Suprapubic skin (tissue), 4 donors: ENCODE data around the gene DCTPP1. TPM values are rescaled to one million over a fixed set of nuclear protein-coding genes. Genes with fewer than 3 reads are reported as not detected.
"Not testable (repeated sequence)": the region's sequence is repeated elsewhere in the genome, so short reads cannot be mapped to it uniquely, and the experiment has no call there.

ENCODE experiments used
- DNase-seq, 2 donors: peaks; one replicate each; pipeline ENCODE4 v3.0.0-alpha.2; 2019; ENCODE audit warnings: low spot score in 2 of 2
- H3K27ac ChIP-seq: fragments of 200-600 bp; sonication (generic); one replicate; pipeline ENCODE4 v1.5.1; 2019
- H3K27me3 ChIP-seq: fragments of 200-600 bp; sonication (generic); one replicate; pipeline ENCODE4 v1.5.1; 2019
- H3K36me3 ChIP-seq: fragments of 200-600 bp; sonication (generic); one replicate; pipeline ENCODE4 v1.5.1; 2019
- H3K4me1 ChIP-seq: fragments of 200-600 bp; sonication (generic); one replicate; pipeline ENCODE4 v1.5.1; 2019
- H3K4me3 ChIP-seq: fragments of 200-600 bp; sonication (generic); one replicate; pipeline ENCODE4 v1.5.1; 2019; ENCODE audit warnings: mild to moderate bottlenecking
- H3K9me3 ChIP-seq: fragments of 200-600 bp; sonication (generic); one replicate; pipeline ENCODE4 v1.5.1; 2019
- EP300 ChIP-seq: sonication (generic); formaldehyde crosslinking; IDR thresholded peaks from one replicate; pipeline ENCODE4 v1.6.1; 2017; ENCODE audit warnings: antibody characterized with exemption
- POLR2A ChIP-seq, 2 donors: fragments of 450-650 bp; IDR thresholded peaks; one replicate each; pipeline ENCODE4 v1.6.1; 2017; ENCODE audit warnings: antibody characterized with exemption in 2 of 2, mild to moderate bottlenecking in 2 of 2, moderate library complexity in 2 of 2
- POLR2AphosphoS5 ChIP-seq, 3 donors: sonication (generic); formaldehyde crosslinking; IDR thresholded peaks; one replicate each; pipeline ENCODE4 v1.6.1; 2017; ENCODE audit warnings: antibody characterized with exemption in 3 of 3
- WGBS: methylation state at CpG from one replicate; pipeline ENCODE4 v1.1.5; 2018; 5-methylcytosine and 5-hydroxymethylcytosine counted together
- total RNA-seq, 4 donors: library from RNA; depleted of rRNA; stranded (reverse); fragments of >200 nt; gene quantifications; one replicate each; pipeline ENCODE4 v1.1.0, GENCODE V29; 2016
- TF ChIP-seq, protein P1 (sequence below), 2 donors: fragments of 200-600 bp in 1 of 2; fragments of 450-650 bp in 1 of 2; sonication (generic) in 1 of 2; IDR thresholded peaks; one replicate each; pipeline ENCODE4 v1.5.1; 2016 to 2019; ENCODE audit warnings: antibody characterized with exemption in 2 of 2, mild to moderate bottlenecking in 1 of 2, moderate library complexity in 1 of 2

The DCTPP1 gene
- total RNA-seq: 10 to 100 TPM; 17.2 to 26.0 (median 20.0) TPM

GRCh38 chr16:30429678-30430427 is at the start of gene DCTPP1:
TSS of gene DCTPP1 (minus strand) at chr16:30430030. CDS start at chr16:30429980, 50 bp downstream.
- peak; percentile 97 to 98 for DNase-seq
- under 1% methylated on average over 46 of the region's 49 CpGs for WGBS
- peak within 1 kb of the TSS; percentile 57 for H3K4me3 ChIP-seq

GRCh38 chr16:30478766-30479478 is 49.1 kb upstream of the DCTPP1 start:
- H3K27ac ChIP-seq: no peak overlapping the region
- 87% methylated on average over 12 of the region's 12 CpGs for WGBS
- TF ChIP-seq POLR2AphosphoS5 (IDR thresholded peaks at IDR 0.05): no peak
- TF ChIP-seq EP300: no peak
- TF ChIP-seq, protein P1, sequence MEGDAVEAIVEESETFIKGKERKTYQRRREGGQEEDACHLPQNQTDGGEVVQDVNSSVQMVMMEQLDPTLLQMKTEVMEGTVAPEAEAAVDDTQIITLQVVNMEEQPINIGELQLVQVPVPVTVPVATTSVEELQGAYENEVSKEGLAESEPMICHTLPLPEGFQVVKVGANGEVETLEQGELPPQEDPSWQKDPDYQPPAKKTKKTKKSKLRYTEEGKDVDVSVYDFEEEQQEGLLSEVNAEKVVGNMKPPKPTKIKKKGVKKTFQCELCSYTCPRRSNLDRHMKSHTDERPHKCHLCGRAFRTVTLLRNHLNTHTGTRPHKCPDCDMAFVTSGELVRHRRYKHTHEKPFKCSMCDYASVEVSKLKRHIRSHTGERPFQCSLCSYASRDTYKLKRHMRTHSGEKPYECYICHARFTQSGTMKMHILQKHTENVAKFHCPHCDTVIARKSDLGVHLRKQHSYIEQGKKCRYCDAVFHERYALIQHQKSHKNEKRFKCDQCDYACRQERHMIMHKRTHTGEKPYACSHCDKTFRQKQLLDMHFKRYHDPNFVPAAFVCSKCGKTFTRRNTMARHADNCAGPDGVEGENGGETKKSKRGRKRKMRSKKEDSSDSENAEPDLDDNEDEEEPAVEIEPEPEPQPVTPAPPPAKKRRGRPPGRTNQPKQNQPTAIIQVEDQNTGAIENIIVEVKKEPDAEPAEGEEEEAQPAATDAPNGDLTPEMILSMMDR (IDR thresholded peaks at IDR 0.05): no peak
- TF ChIP-seq POLR2A (IDR thresholded peaks at IDR 0.05): no peak

More at GRCh38 chr16:30429678-30430427, at the start of gene DCTPP1:
- TF ChIP-seq EP300 (no peak), POLR2A (IDR thresholded peaks at IDR 0.05) (no peak), POLR2AphosphoS5 (IDR thresholded peaks at IDR 0.05) (peak in 2 of 3 donors; percentile 59 to 88)
- TF ChIP-seq, protein P1 (IDR thresholded peaks at IDR 0.05): peak; percentile 69 to 81
- H3K4me1 ChIP-seq: peaks cover 21% of the 10 kb centered on the region
- H3K9me3 ChIP-seq: no peaks in the 10 kb centered on the region
- peaks cover 1% of the 10 kb centered on the region for H3K36me3 ChIP-seq
- peak within 1 kb of the TSS; percentile 46 for H3K27ac ChIP-seq
- no peaks in the 10 kb centered on the region for H3K27me3 ChIP-seq

DNA sequence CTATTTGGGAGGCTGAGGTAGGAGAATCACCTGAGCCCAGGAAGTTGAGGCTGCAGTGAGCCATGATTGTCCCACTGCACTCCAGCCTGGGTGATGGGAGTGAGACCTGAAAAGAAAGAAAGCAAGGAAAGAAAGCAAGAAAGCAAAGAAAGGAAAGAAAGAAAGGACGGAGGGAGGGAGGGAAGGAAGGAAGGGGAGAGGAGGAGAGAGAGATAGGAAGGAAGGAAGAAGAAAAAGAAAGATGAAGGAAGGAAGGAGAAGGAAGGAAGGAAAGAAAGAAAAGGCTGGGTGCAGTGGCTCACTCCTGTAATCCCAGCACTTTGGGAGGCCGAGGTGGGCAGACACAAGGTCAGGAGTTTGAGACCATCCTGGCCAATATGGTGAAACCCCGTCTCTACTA is 47.9 kb upstream of the DCTPP1 start:
- H3K4me3 ChIP-seq, H3K36me3 ChIP-seq, DNase-seq, H3K4me1 ChIP-seq, H3K27ac ChIP-seq, H3K9me3 ChIP-seq: not testable (repeated sequence)
- WGBS: 87% methylated on average over 3 of the region's 3 CpGs
- peaks cover 25% of the 10 kb centered on the region for H3K27me3 ChIP-seq

More at GRCh38 chr16:30478766-30479478, 49.1 kb upstream of the DCTPP1 start:
- Histone ChIP-seq H3K4me1 (no peaks in the 10 kb centered on the region), H3K9me3 (no peaks in the 10 kb centered on the region), H3K36me3 (no peaks in the 10 kb centered on the region), H3K27me3 (peaks cover 18% of the 10 kb centered on the region), H3K4me3 (no peak overlapping the region)
- no peak for DNase-seq

GRCh38 chr16:30476991-30477390 is 47.2 kb upstream of the DCTPP1 start:
- TF ChIP-seq POLR2AphosphoS5 (IDR thresholded peaks at IDR 0.05) (no peak), POLR2A (IDR thresholded peaks at IDR 0.05) (no peak), EP300 (no peak)
- TF ChIP-seq, protein P1 (IDR thresholded peaks at IDR 0.05): no peak
- no peak overlapping the region for H3K4me3 ChIP-seq
- H3K27me3 ChIP-seq: peaks cover 25% of the 10 kb centered on the region
- H3K9me3 ChIP-seq: no peaks in the 10 kb centered on the region
- no peak for DNase-seq
- H3K27ac ChIP-seq: no peak overlapping the region
- no peaks in the 10 kb centered on the region for H3K36me3 ChIP-seq
- 69% methylated on average over 3 of the region's 3 CpGs for WGBS
- H3K4me1 ChIP-seq: no peaks in the 10 kb centered on the region

DNA sequence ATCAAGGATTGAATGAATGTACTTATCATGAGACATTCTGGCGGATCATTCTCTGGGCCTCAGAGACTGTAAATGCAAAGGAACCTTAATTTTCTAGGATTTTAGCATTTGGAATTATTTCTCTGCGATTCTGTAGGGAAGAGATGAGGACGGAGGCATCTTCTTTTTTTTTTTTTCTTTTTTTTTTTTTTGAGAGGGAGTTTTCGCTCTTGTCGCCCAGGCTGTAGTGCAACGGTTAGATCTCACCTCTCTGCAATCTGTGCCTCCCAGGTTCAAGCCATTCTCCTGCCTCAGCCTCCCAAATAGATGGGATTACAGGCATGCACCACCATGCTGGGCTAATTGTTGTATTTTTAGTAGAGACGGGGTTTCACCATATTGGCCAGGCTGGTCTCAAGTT is 44.9 kb upstream of the DCTPP1 start:
- no peak for DNase-seq
- H3K9me3 ChIP-seq: no peaks in the 10 kb centered on the region
- no peaks in the 10 kb centered on the region for H3K36me3 ChIP-seq
- no peak overlapping the region for H3K4me3 ChIP-seq
- H3K4me1 ChIP-seq: no peaks in the 10 kb centered on the region
- peaks cover 25% of the 10 kb centered on the region for H3K27me3 ChIP-seq
- no peak for TF ChIP-seq EP300
- H3K27ac ChIP-seq: no peak overlapping the region
- WGBS: 81% methylated on average over 7 of the region's 7 CpGs

GRCh38 chr16:30474074-30474452 is 44.2 kb upstream of the DCTPP1 start:
- 34% methylated on average over 32 of the region's 35 CpGs for WGBS
- no peak for DNase-seq
- Histone ChIP-seq H3K4me1 (no peaks in the 10 kb centered on the region), H3K9me3 (no peaks in the 10 kb centered on the region), H3K4me3 (no peak overlapping the region), H3K36me3 (no peaks in the 10 kb centered on the region), H3K27me3 (peaks cover 25% of the 10 kb centered on the region), H3K27ac (no peak overlapping the region)
- TF ChIP-seq, protein P1 (IDR thresholded peaks at IDR 0.05): no peak
- TF ChIP-seq EP300 (no peak), POLR2AphosphoS5 (IDR thresholded peaks at IDR 0.05) (no peak), POLR2A (IDR thresholded peaks at IDR 0.05) (no peak)
